RWPE2 (cell line): ENCODE results near the gene RIPOR2.

Experiments used
- ATAC-seq: fragments of 200-7000 bp; cut with Tn5 transposase; 3 replicates; pipeline ENCODE4 v1.9.1; 2021; ENCODE audit warnings: low read depth
- DNase-seq: peaks from one replicate; pipeline ENCODE4 v3.0.0-alpha.2; 2020; ENCODE audit warnings: low spot score
- H3K27ac ChIP-seq: fragments of 450-650 bp; 2 replicates; pipeline ENCODE4 v1.5.1; 2017; ENCODE audit warnings: mild to moderate bottlenecking; ENCODE audit not compliant: poor library complexity, severe bottlenecking
- H3K27me3 ChIP-seq: fragments of 250-450 bp; sonication (Bioruptor Pico); 2 replicates; pipeline ENCODE4 v1.5.1; 2021; ENCODE audit warnings: mild to moderate bottlenecking, moderate library complexity; ENCODE audit not compliant: insufficient read depth, poor library complexity, severe bottlenecking
- H3K36me3 ChIP-seq: fragments of 250-450 bp; sonication (Bioruptor Pico); 2 replicates; pipeline ENCODE4 v1.5.1; 2020; ENCODE audit warnings: low read depth, mild to moderate bottlenecking, moderate library complexity
- H3K4me1 ChIP-seq: fragments of 250-450 bp; sonication (Bioruptor Pico); 2 replicates; pipeline ENCODE4 v1.5.1; 2021; ENCODE audit warnings: mild to moderate bottlenecking, moderate library complexity; ENCODE audit not compliant: insufficient read depth, poor library complexity, severe bottlenecking
- H3K4me3 ChIP-seq: fragments of 250-450 bp; sonication (Bioruptor Pico); 2 replicates; pipeline ENCODE4 v1.5.1; 2021; ENCODE audit warnings: mild to moderate bottlenecking, moderate library complexity; ENCODE audit not compliant: severe bottlenecking
- H3K9me3 ChIP-seq: fragments of 250-450 bp; sonication (Bioruptor Pico); 2 replicates; pipeline ENCODE4 v1.5.1; 2021; ENCODE audit warnings: mild to moderate bottlenecking, moderate library complexity; ENCODE audit not compliant: severe bottlenecking
- TF ChIP-seq, protein P1 (sequence below): fragments of 450-650 bp; IDR thresholded peaks from one replicate; pipeline ENCODE4 v1.5.1; 2017; ENCODE audit warnings: mild to moderate bottlenecking, moderate library complexity; ENCODE audit not compliant: poor library complexity, severe bottlenecking

RIPOR2 gene

DNA sequence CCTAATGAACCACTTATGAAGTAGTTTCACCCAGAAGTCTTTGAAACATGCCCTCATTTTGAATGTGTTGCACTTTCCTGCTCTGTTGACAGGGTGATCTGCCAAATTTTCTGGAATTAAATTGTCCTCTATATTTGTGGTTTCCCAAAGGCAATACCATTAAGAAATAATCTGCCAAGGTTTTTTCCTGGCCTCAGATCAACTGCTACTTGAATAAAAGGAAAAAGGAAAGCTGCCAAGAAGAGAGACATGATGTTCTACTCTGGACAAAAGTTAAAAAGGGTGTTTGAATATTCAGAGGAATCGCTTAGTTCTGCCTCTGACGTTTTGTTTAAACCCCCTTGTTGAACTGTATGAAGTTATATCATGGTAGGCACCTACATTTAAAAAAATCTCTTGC lies 99.7 kb downstream of the RIPOR2 start:
- no peaks in the 10 kb centered on the region for H3K36me3 ChIP-seq
- TF ChIP-seq, protein P1, sequence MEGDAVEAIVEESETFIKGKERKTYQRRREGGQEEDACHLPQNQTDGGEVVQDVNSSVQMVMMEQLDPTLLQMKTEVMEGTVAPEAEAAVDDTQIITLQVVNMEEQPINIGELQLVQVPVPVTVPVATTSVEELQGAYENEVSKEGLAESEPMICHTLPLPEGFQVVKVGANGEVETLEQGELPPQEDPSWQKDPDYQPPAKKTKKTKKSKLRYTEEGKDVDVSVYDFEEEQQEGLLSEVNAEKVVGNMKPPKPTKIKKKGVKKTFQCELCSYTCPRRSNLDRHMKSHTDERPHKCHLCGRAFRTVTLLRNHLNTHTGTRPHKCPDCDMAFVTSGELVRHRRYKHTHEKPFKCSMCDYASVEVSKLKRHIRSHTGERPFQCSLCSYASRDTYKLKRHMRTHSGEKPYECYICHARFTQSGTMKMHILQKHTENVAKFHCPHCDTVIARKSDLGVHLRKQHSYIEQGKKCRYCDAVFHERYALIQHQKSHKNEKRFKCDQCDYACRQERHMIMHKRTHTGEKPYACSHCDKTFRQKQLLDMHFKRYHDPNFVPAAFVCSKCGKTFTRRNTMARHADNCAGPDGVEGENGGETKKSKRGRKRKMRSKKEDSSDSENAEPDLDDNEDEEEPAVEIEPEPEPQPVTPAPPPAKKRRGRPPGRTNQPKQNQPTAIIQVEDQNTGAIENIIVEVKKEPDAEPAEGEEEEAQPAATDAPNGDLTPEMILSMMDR = no peak
- ATAC-seq = no peak

DNA sequence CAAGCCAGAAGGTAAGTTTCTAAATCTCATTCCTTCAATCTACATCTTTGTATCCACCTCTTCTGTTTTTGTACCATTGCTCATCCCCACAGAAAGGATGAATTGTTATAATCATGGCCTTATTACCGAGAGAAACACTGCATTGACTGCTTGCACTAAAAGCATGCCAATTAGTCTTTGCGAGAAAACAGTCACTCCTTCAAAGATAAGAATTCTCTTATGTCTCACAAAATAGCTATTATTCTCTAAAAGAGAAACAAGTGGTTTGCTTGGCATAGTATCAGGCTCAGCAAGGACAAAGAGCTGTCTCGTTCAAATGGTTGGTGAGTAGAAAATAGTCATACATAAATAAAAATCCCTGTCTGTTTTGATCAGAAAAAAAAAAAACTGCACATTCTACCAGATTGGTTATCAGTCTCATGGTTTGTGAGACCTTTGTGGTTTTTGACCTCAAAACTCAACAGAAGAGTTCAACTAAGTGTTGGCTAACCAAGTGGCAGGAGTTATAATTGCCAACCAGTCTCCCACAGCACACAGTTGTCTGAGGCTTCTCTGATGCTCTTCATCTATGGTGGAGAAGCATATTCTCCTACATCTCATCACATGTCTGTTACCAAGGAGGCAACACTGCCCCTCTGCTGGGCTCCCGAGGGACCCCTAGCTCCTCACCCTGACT lies 101.9 kb downstream of the RIPOR2 start:
- ATAC-seq (no peak), DNase-seq (no peak)
- no peaks in the 10 kb centered on the region for H3K36me3 ChIP-seq
- H3K27me3 ChIP-seq = no peaks in the 10 kb centered on the region
- TF ChIP-seq, protein P1 = no peak
- H3K4me3 ChIP-seq = no peak overlapping the region
- no peak overlapping the region for H3K27ac ChIP-seq
- H3K4me1 ChIP-seq = no peaks in the 10 kb centered on the region
- H3K9me3 ChIP-seq = no peaks in the 10 kb centered on the region

More for the DNA sequence above, 99.7 kb downstream of the RIPOR2 start:
- Histone ChIP-seq H3K4me1 (no peaks in the 10 kb centered on the region), H3K9me3 (no peaks in the 10 kb centered on the region), H3K27me3 (no peaks in the 10 kb centered on the region), H3K4me3 (no peak overlapping the region), H3K27ac (no peak overlapping the region)
- DNase-seq = no peak

DNA sequence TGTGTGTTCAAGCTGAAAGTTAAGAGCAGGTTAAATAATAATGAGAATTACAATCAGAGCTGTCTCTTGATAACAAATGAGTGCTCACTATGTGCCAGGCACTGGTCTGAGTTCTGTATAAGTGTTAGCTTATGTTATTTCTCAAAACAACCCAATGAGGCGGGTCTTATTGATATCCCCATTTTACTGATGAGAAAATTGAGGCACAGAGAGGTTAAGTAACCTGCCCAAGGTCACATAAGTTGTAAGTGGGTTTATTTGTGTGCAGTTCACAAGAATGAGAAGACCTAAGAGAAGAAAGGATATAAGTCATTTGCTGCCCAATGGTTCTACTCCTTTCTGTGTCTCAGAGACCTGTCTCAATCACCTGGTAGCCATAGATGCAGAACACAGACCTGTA lies 103.0 kb downstream of the RIPOR2 start:
- no peaks in the 10 kb centered on the region for H3K36me3 ChIP-seq
- no peak overlapping the region for H3K27ac ChIP-seq
- H3K4me1 ChIP-seq = no peaks in the 10 kb centered on the region
- no peak overlapping the region for H3K4me3 ChIP-seq
- ATAC-seq (no peak), DNase-seq (no peak)
- no peaks in the 10 kb centered on the region for H3K9me3 ChIP-seq
- H3K27me3 ChIP-seq = no peaks in the 10 kb centered on the region
- TF ChIP-seq, protein P1 = no peak

DNA sequence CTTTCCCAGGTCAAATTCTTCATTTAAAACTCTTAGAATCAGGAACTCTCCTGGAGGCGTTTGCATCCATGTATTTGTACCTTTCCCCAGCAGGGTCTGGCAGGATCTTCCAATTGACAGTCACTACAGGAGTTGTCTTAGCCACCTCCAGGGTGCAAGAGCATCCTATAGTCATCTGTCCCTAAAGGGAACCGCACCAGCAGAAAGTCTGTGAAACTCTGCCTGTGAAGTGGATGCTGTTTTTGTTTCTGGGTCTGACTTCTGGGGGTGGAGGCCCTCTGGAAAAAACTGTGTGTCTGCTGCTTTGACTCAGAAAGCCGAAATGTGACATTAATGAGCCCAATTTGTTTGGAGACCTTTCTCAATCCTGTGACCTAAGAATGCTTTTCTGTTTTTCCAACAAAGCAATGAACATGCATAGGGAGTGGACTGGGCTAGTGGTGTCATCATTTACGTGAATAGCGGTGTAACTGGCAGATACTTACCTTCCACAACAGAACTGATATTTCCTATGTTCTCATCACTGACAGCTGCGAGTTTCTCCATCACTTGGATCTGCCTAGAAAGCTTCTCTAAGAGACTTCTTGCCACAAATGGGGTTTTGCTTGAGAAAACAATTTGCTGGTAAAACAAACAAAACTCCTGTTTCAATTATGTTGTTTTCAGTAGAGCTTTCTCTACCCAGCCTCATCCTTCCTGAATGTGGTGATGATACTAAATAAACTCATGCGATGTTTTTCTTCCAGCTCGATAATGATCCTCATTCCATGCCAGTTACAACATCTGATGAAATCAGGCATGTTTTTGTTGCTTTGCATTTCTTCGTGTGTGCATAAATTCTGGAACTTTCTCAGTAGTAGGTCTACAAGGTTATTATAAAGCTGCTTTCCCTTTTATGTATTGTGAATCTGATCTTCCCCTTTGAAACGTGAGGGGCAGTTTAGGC lies 103.7 kb downstream of the RIPOR2 start:
- Histone ChIP-seq H3K36me3 (no peaks in the 10 kb centered on the region), H3K27me3 (no peaks in the 10 kb centered on the region), H3K9me3 (no peaks in the 10 kb centered on the region), H3K4me1 (no peaks in the 10 kb centered on the region), H3K4me3 (no peak overlapping the region), H3K27ac (no peak overlapping the region)
- DNase-seq = no peak
- no peak for ATAC-seq
- TF ChIP-seq, protein P1 = no peak
